ENCODE data around the gene CLSTN2.

DNA sequence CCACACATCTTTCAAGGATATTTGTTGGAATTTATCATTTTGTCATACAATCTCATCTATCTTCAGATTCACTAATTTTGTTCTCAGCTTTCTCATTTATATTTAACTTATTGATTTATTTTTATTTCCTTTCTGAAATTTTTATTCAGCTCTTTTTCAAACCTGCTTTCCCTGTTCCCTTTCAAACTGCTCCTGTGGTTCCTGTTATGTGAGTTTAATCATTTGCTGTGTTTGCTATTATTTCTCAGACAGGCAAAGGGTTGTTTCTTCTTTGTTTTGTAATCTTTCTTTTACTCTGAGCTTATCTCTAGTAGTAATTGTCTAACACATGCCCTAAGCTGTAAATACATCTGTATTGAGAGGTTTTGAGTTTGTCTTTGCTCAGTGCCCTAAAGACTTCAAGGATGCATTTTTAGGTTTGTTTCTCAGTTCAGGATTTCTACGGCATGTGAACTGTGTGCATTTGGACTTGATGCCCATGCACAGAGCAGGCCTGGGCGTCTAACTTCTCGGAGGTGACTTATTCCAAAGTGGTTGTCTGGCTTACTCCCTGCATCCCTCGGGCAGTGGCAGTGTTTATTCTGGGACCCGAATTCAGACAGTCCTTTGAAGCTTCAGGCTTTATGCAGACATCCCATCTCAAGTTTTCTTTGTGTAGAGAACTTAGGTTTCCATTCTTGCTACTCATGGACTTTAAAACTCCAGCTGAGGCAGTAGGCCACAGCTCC lies 587.8 kb downstream of the CLSTN2 start:
- TF ChIP-seq, protein P1, sequence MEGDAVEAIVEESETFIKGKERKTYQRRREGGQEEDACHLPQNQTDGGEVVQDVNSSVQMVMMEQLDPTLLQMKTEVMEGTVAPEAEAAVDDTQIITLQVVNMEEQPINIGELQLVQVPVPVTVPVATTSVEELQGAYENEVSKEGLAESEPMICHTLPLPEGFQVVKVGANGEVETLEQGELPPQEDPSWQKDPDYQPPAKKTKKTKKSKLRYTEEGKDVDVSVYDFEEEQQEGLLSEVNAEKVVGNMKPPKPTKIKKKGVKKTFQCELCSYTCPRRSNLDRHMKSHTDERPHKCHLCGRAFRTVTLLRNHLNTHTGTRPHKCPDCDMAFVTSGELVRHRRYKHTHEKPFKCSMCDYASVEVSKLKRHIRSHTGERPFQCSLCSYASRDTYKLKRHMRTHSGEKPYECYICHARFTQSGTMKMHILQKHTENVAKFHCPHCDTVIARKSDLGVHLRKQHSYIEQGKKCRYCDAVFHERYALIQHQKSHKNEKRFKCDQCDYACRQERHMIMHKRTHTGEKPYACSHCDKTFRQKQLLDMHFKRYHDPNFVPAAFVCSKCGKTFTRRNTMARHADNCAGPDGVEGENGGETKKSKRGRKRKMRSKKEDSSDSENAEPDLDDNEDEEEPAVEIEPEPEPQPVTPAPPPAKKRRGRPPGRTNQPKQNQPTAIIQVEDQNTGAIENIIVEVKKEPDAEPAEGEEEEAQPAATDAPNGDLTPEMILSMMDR (IDR thresholded peaks at IDR 0.05 in 2 of 3, conservative IDR thresholded peaks at IDR 0.05 in 1 of 3; ENCODE audit: borderline replicate concordance in 1 of 3, insufficient read depth in 1 of 3, low read depth in 2 of 3, low read length in 2 of 3): no peak
- TF ChIP-seq, protein P2, sequence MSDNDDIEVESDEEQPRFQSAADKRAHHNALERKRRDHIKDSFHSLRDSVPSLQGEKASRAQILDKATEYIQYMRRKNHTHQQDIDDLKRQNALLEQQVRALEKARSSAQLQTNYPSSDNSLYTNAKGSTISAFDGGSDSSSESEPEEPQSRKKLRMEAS (IDR thresholded peaks at IDR 0.05): no peak
- TF ChIP-seq POLR2AphosphoS5 (IDR thresholded peaks at IDR 0.05; ENCODE audit: low read depth, low read length) (no peak), EZH2 (IDR thresholded peaks at IDR 0.05) (no peak), SP1 (IDR thresholded peaks at IDR 0.05; ENCODE audit: low read depth) (no peak), ZNF274 (IDR thresholded peaks at IDR 0.05; ENCODE audit: low read depth, low read length) (no peak)
- TF ChIP-seq, protein P3, sequence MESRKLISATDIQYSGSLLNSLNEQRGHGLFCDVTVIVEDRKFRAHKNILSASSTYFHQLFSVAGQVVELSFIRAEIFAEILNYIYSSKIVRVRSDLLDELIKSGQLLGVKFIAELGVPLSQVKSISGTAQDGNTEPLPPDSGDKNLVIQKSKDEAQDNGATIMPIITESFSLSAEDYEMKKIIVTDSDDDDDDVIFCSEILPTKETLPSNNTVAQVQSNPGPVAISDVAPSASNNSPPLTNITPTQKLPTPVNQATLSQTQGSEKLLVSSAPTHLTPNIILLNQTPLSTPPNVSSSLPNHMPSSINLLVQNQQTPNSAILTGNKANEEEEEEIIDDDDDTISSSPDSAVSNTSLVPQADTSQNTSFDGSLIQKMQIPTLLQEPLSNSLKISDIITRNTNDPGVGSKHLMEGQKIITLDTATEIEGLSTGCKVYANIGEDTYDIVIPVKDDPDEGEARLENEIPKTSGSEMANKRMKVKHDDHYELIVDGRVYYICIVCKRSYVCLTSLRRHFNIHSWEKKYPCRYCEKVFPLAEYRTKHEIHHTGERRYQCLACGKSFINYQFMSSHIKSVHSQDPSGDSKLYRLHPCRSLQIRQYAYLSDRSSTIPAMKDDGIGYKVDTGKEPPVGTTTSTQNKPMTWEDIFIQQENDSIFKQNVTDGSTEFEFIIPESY (IDR thresholded peaks at IDR 0.05; ENCODE audit: extremely low read depth, insufficient replicate concordance, low read length): no peak

Measured in HCT116 (cell line).